Keratinocyte (primary cell): ENCODE measurements around the gene VSIG2. TPM values are rescaled to one million over a fixed set of nuclear protein-coding genes. Genes with fewer than 3 reads are reported as not detected.

ENCODE experiments used
- DNase-seq: peaks from one replicate; pipeline ENCODE4 v3.0.0-alpha.2; 2011; ENCODE audit warnings: low read depth, missing footprints, low spot score
- FAIRE-seq: peaks from 2 replicates; lab custom pipeline; 2011; peaks lifted over from hg19 to GRCh38; lab: Jason Lieb, UNC
- H2AFZ ChIP-seq: 2 replicates; pipeline ENCODE4 v1.6.0; 2012; ENCODE audit warnings: low read length, control low read depth, inconsistent platforms; ENCODE audit not compliant: control insufficient read depth
- H3K27ac ChIP-seq: 2 replicates; pipeline ENCODE4 v1.5.1; 2011; ENCODE audit warnings: low read length; ENCODE audit not compliant: control insufficient read depth, insufficient read depth
- H3K27me3 ChIP-seq: 3 replicates; pipeline ENCODE4 v1.6.0; 2011; ENCODE audit warnings: low read length; ENCODE audit not compliant: control insufficient read depth, insufficient read depth; ENCODE audit errors: extremely low read depth
- H3K36me3 ChIP-seq, 2 experiments: 2 replicates in 1 of 2; 3 replicates in 1 of 2; pipeline ENCODE4 v1.5.1; 2011; ENCODE audit warnings: low read length in 2 of 2, mild to moderate bottlenecking in 1 of 2; ENCODE audit not compliant: control insufficient read depth in 2 of 2, insufficient read depth in 2 of 2; ENCODE audit errors: extremely low read depth in 1 of 2
- H3K4me1 ChIP-seq: 3 replicates; pipeline ENCODE4 v1.5.1; 2011; ENCODE audit warnings: low read length; ENCODE audit not compliant: control insufficient read depth, insufficient read depth; ENCODE audit errors: extremely low read depth
- H3K4me2 ChIP-seq: 3 replicates; pipeline ENCODE4 v1.6.0; 2011; ENCODE audit warnings: low read depth, low read length; ENCODE audit not compliant: control insufficient read depth, insufficient read depth; ENCODE audit errors: extremely low read depth
- H3K4me3 ChIP-seq, 3 experiments: fragments of 200-600 bp in 1 of 3; sonication (generic) in 1 of 3; 2 replicates in 2 of 3; 3 replicates in 1 of 3; pipeline ENCODE4 v1.5.1; 2011 to 2016; ENCODE audit warnings: low read length in 3 of 3, mild to moderate bottlenecking in 3 of 3, control low read depth in 2 of 3, inconsistent platforms in 1 of 3, low read depth in 1 of 3, mixed read lengths in 1 of 3, mixed run types in 1 of 3, moderate library complexity in 1 of 3; ENCODE audit not compliant: control insufficient read depth in 2 of 3, insufficient read depth in 2 of 3; ENCODE audit errors: extremely low read depth in 1 of 3
- H3K79me2 ChIP-seq: 2 replicates; pipeline ENCODE4 v1.6.0; 2012; ENCODE audit warnings: low read length; ENCODE audit not compliant: control insufficient read depth, insufficient read depth
- H3K9ac ChIP-seq: 3 replicates; pipeline ENCODE4 v1.6.0; 2011; ENCODE audit warnings: low read length; ENCODE audit not compliant: control insufficient read depth, insufficient read depth; ENCODE audit errors: extremely low read depth
- H3K9me1 ChIP-seq: 3 replicates; pipeline ENCODE4 v1.6.0; 2011; ENCODE audit warnings: low read length; ENCODE audit not compliant: control insufficient read depth, insufficient read depth; ENCODE audit errors: extremely low read depth
- H3K9me3 ChIP-seq: 2 replicates; pipeline ENCODE4 v1.5.1; 2012; ENCODE audit warnings: low read depth, low read length; ENCODE audit not compliant: control insufficient read depth
- H4K20me1 ChIP-seq: 3 replicates; pipeline ENCODE4 v1.6.0; 2011; ENCODE audit warnings: low read length; ENCODE audit not compliant: control insufficient read depth, insufficient read depth; ENCODE audit errors: extremely low read depth
- EZH2 ChIP-seq: IDR thresholded peaks from one replicate; pipeline ENCODE4 v1.6.1; 2012; ENCODE audit warnings: inconsistent platforms, mild to moderate bottlenecking, low read length, moderate library complexity
- dilution Hi-C: fragments of 300-500 bp; cut with MboI; formaldehyde crosslinking; loops from one replicate; pipeline ENCODE4 v1.7.0; 2020; ENCODE audit warnings: low sequenced_read_pairs; ENCODE audit not compliant: extremely low pct_ligation_motif_present
- polyA plus RNA-seq, 5 experiments: library from polyadenylated mRNA; depleted of rRNA in 3 of 5; stranded (reverse) in 3 of 5; stranded (forward) in 1 of 5; unstranded in 1 of 5; fragments of >200 nt; gene quantifications; 1 replicate in 1 of 5; 2 replicates in 3 of 5; 3 replicates in 1 of 5; pipeline versions ENCODE4 v1.2.1 to v1.2.3, GENCODE V29; 2011 to 2012; ENCODE audit warnings: missing spikeins in 2 of 5, low read depth in 1 of 5, low replicate concordance in 1 of 5
- TF ChIP-seq, protein P1 (sequence below), 3 experiments: IDR thresholded peaks in 1 of 3; conservative IDR thresholded peaks in 1 of 3; optimal IDR thresholded peaks in 1 of 3; 2 replicates in 2 of 3; 3 replicates in 1 of 3; pipeline versions ENCODE3 to v1.5.1; 2011; ENCODE audit warnings: low read length in 3 of 3, mild to moderate bottlenecking in 3 of 3, moderate library complexity in 2 of 3, control low read depth in 1 of 3, inconsistent platforms in 1 of 3; ENCODE audit not compliant: insufficient read depth in 2 of 3; ENCODE audit errors: extremely low read depth in 1 of 3

The VSIG2 gene
- polyA plus RNA-seq, 1 donor (not counting 4 experiments of a cell fraction or from before 2014, with no cell fraction given) = not detected

DNA sequence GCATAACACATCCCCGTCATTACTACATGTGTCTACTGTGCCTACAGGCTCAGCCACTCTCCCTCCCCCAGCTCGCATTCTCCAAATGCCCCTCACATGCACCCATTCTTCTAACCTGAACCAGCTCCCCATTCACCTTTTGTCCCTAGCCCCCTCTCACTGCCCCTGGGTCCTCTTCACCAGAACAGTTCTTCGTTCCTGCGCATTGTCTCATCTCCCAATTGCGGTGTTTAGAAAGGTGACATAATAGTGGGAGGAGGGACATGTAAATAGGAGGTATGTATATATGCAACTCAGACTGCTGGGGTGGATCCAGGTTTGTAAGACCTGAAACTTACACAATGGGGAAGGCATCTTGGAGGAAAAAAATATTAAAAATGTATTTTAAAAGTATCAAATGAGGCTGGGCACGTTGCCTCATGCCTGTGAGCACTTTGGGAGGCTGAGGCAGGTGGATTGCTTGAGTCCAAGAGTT is 4.7 kb upstream of the VSIG2 start:
- DNase-seq (no peak), FAIRE-seq (no peak)
- H3K27me3 ChIP-seq = peaks cover 83% of the 10 kb centered on the region
- no peaks in the 10 kb centered on the region for H3K79me2 ChIP-seq
- no peaks in the 10 kb centered on the region for H3K9me1 ChIP-seq
- H3K9ac ChIP-seq = no peak overlapping the region
- no peak overlapping the region for H3K4me2 ChIP-seq
- H4K20me1 ChIP-seq = no peaks in the 10 kb centered on the region
- dilution Hi-C loops = no loop called here
- peaks cover 9% of the 10 kb centered on the region for H3K4me1 ChIP-seq
- H2AFZ ChIP-seq = no peak overlapping the region
- no peaks in the 10 kb centered on the region for H3K36me3 ChIP-seq
- H3K27ac ChIP-seq = no peak overlapping the region
- H3K4me3 ChIP-seq = no peak overlapping the region
- H3K9me3 ChIP-seq = no peaks in the 10 kb centered on the region
- TF ChIP-seq, protein P1, sequence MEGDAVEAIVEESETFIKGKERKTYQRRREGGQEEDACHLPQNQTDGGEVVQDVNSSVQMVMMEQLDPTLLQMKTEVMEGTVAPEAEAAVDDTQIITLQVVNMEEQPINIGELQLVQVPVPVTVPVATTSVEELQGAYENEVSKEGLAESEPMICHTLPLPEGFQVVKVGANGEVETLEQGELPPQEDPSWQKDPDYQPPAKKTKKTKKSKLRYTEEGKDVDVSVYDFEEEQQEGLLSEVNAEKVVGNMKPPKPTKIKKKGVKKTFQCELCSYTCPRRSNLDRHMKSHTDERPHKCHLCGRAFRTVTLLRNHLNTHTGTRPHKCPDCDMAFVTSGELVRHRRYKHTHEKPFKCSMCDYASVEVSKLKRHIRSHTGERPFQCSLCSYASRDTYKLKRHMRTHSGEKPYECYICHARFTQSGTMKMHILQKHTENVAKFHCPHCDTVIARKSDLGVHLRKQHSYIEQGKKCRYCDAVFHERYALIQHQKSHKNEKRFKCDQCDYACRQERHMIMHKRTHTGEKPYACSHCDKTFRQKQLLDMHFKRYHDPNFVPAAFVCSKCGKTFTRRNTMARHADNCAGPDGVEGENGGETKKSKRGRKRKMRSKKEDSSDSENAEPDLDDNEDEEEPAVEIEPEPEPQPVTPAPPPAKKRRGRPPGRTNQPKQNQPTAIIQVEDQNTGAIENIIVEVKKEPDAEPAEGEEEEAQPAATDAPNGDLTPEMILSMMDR (optimal IDR thresholded peaks at IDR 0.05 in 1 of 3, IDR thresholded peaks at IDR 0.05 in 1 of 3, conservative IDR thresholded peaks at IDR 0.05 in 1 of 3; ENCODE audit: extremely low read depth in 1 of 3, insufficient read depth in 2 of 3, low read length in 3 of 3) = no peak
- peak; percentile 42 for TF ChIP-seq EZH2

DNA sequence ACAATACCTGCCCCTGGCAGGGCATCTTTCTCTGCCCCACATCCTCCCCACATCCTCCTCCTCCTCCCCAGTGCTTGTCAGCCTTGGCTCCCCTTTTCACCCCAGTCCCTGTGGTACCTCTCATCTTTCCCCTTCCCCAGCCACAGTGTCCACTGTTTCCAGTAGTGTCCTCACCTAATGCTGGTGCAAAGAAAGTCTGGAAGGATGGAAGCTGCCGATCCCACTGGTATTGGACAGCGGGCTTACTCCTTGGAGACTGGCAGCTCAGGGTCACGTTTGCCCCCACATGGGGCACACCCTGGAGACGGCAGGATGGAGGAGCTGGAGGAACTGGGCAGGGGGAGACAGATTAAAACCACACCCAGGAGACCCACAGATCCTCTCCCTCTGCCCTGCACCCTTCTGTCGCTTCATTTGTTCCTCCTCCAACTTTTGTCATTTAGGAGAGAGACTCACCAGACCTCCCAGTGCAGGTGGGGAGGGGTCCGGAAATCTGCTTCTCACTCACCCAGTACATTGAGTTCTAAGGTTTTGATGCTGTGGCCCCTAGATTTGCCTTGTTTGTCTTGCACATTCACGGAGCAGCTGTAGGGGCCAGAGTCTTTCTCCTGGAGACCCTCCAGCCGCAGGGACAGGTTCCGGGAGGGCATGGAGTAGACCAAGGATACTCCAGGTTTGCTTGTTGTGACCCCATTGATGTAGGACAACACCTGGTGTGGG is 4.1 kb upstream of the VSIG2 start:
- Histone ChIP-seq H3K4me3 (no peak overlapping the region), H3K27ac (no peak overlapping the region), H3K9ac (no peak overlapping the region), H3K4me2 (no peak overlapping the region), H4K20me1 (no peaks in the 10 kb centered on the region), H3K9me1 (no peaks in the 10 kb centered on the region), H3K27me3 (peaks cover 83% of the 10 kb centered on the region), H3K9me3 (no peaks in the 10 kb centered on the region), H3K79me2 (no peaks in the 10 kb centered on the region), H2AFZ (no peak overlapping the region), H3K4me1 (peaks cover 9% of the 10 kb centered on the region), H3K36me3 (no peaks in the 10 kb centered on the region)
- DNase-seq (no peak), FAIRE-seq (no peak)
- TF ChIP-seq, protein P1 (optimal IDR thresholded peaks at IDR 0.05 in 1 of 3, IDR thresholded peaks at IDR 0.05 in 1 of 3, conservative IDR thresholded peaks at IDR 0.05 in 1 of 3; ENCODE audit: extremely low read depth in 1 of 3, insufficient read depth in 2 of 3, low read length in 3 of 3) = no peak
- TF ChIP-seq EZH2 = peak; percentile 8
- dilution Hi-C loops = no loop called here
